Tibial nerve (tissue), 4 donors: ENCODE results near the gene UBE2E2.

Experiments
- EP300 ChIP-seq, 2 donors: sonication (generic); formaldehyde crosslinking; IDR thresholded peaks; one replicate each; pipeline ENCODE4 v1.6.1; 2017; ENCODE audit warnings: antibody characterized with exemption in 2 of 2, mild to moderate bottlenecking in 1 of 2
- TF ChIP-seq, protein P1 (sequence below), 5 experiments: fragments of 200-600 bp in 3 of 5; fragments of 450-650 bp in 2 of 5; sonication (generic) in 3 of 5; IDR thresholded peaks; one replicate each; pipeline ENCODE4 v1.5.1; 2016 to 2019; ENCODE audit warnings: antibody characterized with exemption in 5 of 5, mild to moderate bottlenecking in 3 of 5, moderate library complexity in 2 of 5

DNA sequence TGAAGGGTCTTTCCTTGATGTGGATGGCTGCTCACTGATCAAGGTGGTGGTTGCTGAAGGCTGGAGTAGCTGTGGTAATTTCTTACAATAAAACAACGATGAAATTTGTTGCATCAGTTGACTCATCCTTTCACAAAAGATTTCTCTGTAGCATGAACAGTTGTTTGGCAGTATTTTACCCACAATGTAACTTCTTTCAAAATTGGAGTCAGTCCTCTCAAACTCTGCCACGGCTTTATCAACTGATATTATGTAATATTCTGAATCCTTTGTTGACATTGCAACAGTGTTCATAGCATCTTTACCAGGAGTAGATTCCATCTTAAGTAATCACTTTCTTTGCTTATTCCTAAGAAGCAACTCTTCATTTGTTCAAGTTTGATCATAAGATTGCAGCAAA is 252.6 kb downstream of the UBE2E2 start:
- TF ChIP-seq, protein P1, sequence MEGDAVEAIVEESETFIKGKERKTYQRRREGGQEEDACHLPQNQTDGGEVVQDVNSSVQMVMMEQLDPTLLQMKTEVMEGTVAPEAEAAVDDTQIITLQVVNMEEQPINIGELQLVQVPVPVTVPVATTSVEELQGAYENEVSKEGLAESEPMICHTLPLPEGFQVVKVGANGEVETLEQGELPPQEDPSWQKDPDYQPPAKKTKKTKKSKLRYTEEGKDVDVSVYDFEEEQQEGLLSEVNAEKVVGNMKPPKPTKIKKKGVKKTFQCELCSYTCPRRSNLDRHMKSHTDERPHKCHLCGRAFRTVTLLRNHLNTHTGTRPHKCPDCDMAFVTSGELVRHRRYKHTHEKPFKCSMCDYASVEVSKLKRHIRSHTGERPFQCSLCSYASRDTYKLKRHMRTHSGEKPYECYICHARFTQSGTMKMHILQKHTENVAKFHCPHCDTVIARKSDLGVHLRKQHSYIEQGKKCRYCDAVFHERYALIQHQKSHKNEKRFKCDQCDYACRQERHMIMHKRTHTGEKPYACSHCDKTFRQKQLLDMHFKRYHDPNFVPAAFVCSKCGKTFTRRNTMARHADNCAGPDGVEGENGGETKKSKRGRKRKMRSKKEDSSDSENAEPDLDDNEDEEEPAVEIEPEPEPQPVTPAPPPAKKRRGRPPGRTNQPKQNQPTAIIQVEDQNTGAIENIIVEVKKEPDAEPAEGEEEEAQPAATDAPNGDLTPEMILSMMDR (IDR thresholded peaks at IDR 0.05): no peak
- no peak for TF ChIP-seq EP300 (IDR thresholded peaks at IDR 0.05)
